ENCODE data around the gene DMRTA2.

DNA sequence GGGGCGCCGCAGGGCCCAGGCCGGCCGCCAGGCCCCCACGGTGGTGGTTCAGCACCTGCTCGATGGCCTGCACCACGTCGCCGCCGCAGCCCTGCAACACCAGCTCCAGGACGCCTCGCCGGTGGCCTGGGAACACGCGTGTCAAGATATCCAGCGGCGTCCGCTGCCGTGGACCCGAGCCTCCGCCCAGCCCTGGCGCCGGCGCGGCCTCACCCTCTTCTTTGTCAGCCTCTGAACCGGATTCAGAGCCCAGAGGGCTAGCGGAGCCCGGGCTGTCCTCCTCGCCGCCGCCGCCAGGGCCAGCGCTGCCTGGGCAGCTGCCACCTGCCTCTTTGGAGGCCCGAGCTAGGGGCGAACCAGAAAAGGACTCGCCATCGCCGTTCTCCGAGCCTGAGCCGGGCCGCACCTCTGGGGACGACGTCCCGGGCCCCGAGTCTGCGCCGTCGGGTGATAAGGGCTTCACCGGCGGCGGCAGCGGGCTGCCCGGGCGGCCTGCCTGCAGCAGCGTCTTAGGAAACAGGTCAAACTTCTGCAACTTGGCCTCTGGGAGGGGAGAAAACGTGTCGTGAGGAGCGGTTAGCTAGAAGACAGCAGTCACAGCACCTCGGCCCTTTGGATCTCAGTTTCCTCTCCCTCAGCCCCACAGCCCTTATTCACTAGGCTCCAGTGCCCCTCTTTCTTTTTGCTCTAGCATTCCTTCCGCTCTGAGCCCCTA lies 3.9 kb downstream of the DMRTA2 start:
- TF ChIP-seq YY1 (IDR thresholded peaks at IDR 0.05; ENCODE audit: insufficient read depth, insufficient read length) (no peak), ZNF274 (IDR thresholded peaks at IDR 0.05; ENCODE audit: low read depth, low read length) (no peak)
